Retinal pigment epithelial cell (primary cell): ENCODE results near the gene CR2.

Experiments
- DNase-seq: peaks from one replicate; pipeline ENCODE4 v3.0.0-alpha.2; 2010; ENCODE audit warnings: low read depth
- H3K4me3 ChIP-seq: 2 replicates; pipeline ENCODE4 v1.5.1; 2011; ENCODE audit warnings: mild to moderate bottlenecking, low read length, control low read depth, moderate library complexity
- CTCF ChIP-seq: conservative IDR thresholded peaks from 2 replicates; pipeline ENCODE4 v1.5.1; 2011; ENCODE audit warnings: low read depth, low read length, control low read depth, inconsistent platforms

CR2 gene

DNA sequence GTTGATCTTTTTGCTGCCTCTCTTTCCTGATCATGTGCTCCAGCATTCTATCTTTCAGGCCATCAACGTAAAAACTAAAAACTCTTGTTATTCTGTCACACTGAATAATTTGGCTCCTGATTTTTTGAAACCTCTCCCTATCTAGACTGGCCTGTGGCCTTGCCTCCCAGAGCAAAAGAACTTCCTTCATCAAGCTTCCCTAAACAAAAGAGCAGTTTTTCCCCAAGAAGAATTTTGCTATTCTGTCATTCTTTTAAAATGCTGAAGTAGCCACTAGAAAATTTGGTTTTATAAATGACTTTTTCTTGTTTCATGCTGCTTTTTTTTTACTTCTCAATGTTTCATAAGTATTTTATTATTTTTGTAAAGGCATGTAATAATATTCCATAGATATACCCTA, 37.1 kb upstream of the CR2 start:
- TF ChIP-seq CTCF: no peak
- no peak for DNase-seq
- H3K4me3 ChIP-seq: no peak overlapping the region

GRCh38 chr1:207418351-207418750, 35.8 kb upstream of the CR2 start:
- H3K4me3 ChIP-seq: no peak overlapping the region
- TF ChIP-seq CTCF: no peak

GRCh38 chr1:207420109-207420508, 34.0 kb upstream of the CR2 start:
- DNase-seq: no peak
- no peak overlapping the region for H3K4me3 ChIP-seq
- no peak for TF ChIP-seq CTCF

More at GRCh38 chr1:207418351-207418750, 35.8 kb upstream of the CR2 start:
- DNase-seq: no peak

DNA sequence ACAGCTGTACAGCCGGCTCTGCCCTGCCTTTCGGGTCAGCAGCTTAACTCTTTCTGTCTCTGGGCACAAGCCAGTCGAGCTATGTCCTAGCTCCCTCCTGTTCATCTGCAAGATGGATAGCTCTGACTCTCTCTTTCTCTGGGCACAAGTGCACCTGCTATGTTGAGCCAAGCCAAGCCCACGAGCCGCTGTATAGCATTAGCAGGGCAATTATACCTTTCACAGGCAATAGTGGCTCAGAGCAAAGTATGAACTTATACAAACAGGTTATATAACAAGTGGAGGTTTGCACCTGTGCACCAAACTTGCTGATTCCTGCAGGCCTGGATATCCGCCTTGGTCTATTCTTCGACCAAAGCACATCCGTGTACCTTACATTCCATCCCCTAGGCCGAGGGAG, 33.0 kb upstream of the CR2 start:
- H3K4me3 ChIP-seq: no peak overlapping the region
- TF ChIP-seq CTCF: no peak
- no peak for DNase-seq

- no peak for TF ChIP-seq CTCF
- H3K4me3 ChIP-seq: no peak overlapping the region
- DNase-seq: no peak
Measured at GRCh38 chr1:207423560-207424292, 30.4 kb upstream of the CR2 start.

DNA sequence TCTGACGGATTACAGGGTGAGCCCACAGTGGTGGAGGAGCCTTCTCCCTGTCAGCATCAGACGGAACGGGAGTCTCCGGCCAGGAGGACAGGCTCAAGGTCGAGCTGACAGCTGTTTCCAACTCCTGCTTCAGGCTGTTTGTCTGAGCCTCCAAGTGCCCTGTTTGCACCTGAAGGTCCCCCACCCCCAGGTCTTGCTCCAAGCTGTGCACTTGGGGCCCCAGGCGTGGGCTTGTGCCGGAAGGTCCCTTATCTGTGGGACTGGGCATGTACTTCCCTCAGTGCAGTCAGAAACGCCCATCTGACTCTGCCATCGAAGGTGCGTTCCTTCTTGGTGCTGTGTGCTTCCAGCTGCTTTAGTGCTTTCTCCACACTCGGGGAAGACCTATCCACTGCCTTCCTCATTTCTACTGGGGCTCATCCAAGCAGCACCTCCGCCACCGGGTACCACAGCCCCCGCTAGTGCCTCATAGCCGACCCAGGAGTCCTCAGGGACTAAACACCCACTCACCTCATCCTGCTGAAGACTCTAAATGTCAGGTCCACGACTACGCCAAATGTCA, 29.5 kb upstream of the CR2 start:
- no peak for DNase-seq
- no peak for TF ChIP-seq CTCF
- H3K4me3 ChIP-seq: no peak overlapping the region
